Activated T-cell treated with anti-CD3 and anti-CD28 coated beads, Interleukin-2, amount 50 U/mL, for 48 hours (primary cell): ENCODE results near the gene CLP1.

Experiments used
- DNase-seq, 2 experiments: peaks; one replicate each; pipeline ENCODE4 v3.0.0-alpha.2; 2020

CLP1 gene

GRCh38 chr11:57657194-57658022 is at the start of gene CLP1:
TSS of gene CLP1 (plus strand) at chr11:57657762. CDS start at chr11:57659477, 1,715 bp downstream.
- peak; percentile 99 for DNase-seq

- no peak for DNase-seq
Measured at GRCh38 chr11:57610170-57610569, 47.4 kb upstream of the CLP1 start.

DNA sequence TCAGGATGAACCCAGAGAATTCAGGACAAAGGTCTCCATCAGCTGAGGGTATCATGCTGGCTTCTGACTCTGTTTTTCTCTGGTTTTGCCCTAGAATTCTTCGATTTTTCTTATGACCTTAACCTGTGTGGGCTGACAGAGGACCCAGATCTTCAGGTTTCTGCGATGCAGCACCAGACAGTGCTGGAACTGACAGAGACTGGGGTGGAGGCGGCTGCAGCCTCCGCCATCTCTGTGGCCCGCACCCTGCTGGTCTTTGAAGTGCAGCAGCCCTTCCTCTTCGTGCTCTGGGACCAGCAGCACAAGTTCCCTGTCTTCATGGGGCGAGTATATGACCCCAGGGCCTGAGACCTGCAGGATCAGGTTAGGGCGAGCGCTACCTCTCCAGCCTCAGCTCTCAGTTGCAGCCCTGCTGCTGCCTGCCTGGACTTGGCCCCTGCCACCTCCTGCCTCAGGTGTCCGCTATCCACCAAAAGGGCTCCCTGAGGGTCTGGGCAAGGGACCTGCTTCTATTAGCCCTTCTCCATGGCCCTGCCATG is 43.3 kb upstream of the CLP1 start:
- no peak for DNase-seq

GRCh38 chr11:57615308-57615707 is 42.3 kb upstream of the CLP1 start:
- DNase-seq, result no peak

- DNase-seq, result no peak
Measured at GRCh38 chr11:57616595-57616994, 41.0 kb upstream of the CLP1 start.

- DNase-seq, result no peak
Measured at GRCh38 chr11:57618438-57618837, 39.1 kb upstream of the CLP1 start.

- no peak for DNase-seq
Measured at GRCh38 chr11:57619331-57619730, 38.2 kb upstream of the CLP1 start.

DNA sequence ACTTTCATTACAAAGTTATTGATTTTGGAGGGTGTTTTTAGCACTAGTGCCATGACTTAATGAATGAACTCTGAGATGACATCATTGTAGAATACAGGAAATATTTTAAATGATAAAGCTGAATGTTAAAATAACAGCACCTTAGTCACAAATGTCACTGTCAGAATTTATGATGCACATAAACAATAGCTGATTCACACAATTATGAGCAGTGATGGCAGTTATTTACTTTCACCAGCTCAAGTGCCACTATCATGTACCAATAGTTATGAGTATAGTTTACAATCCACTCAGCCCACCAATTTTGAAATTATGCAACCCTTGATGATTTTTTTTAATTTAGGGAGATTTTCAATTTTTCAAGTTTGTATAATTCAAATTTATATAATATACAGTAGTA is 37.1 kb upstream of the CLP1 start:
- no peak for DNase-seq

DNA sequence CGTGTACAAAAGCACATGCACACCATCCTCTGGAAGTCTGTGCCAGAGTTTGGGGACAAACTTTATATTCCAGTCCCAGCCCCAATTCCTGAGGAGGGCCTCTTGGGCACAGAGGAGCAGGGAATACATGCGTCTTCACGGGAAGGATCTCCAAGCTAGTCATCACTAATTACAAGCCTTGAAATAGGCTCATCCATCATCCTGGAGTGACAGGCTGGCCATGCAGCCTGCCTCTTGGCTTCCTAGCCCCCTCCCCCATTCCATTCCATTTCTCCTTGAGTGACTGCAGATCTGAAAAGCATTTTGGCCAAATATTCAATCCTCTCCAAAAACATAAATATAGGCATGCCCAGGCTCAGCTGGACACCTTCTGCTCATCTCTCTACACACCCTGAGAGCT is 35.3 kb upstream of the CLP1 start:
- no peak for DNase-seq

- DNase-seq, result no peak
Measured at GRCh38 chr11:57624864-57625263, 32.7 kb upstream of the CLP1 start.

- DNase-seq, result no peak
Measured at GRCh38 chr11:57626895-57627294, 30.7 kb upstream of the CLP1 start.

DNA sequence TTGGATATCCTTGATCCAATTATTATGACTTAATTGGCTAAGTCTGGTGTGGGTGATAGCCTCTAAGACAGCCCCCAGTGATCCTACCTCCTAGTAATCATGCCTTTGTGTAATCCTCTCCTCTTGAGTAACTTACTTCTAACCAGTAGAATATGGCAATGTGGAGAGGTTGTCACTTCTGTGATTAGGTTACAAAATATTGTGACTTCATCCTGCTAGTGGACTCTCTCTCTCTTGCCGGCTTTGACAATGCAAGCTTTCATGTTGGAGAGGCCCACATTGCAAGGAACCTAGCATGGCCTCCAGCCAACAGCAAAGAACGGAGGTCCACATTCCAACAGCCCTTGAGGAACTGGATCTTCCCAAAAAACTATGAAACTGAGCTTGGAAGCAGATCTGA is 27.4 kb upstream of the CLP1 start:
- DNase-seq, result no peak

DNA sequence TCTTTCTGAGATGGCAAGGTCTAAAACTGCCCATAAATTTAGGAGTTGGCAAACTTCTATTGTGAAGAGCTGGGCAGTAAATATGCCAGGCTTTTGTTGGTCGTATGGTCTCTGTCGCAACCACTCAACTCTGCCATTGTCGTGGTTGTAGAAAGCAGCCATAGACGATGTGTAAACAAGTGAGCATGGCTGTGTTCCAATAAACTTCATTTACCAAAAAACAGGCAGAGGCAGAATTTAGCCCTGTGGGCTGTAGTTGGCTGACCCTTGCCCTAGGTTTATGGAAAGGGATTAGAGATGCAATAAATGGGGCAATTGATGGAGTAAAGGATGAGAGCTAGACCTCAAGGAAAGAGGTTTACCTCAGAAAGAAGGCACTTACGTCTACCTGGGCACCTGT is 25.4 kb upstream of the CLP1 start:
- no peak for DNase-seq

DNA sequence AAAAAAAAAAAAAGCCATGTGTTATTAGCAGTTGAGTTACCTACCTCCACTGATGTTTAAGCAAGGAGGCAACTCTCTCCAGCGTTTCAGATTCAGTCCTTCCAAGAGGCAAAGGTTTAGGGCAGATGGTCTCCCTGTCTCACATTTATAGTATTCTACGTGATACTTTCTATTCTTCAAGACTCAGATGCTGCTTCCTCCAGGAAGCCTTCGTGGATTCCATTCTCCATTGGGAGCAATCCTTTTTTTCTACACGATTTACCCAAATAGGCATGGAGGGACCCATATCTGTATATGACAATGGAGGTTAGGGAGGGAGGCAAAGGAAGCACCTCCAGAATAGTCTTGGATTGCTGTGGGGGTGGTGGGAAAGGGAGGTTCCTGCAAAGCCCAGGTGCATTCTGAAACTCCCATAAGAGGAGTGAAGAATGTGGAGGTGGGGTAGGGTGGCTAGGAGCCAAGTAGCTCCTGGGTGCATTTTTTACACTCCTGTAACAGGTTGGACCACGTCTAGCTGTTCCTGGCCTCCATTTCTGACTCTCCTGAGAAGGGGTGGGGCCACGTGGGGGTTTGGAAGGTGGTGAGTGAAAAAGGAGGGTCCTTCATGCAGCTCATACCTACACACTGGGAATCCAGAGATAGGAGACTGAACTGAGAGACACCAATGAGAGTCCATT is 24.0 kb upstream of the CLP1 start:
- DNase-seq, result no peak

- no peak for DNase-seq
Measured at GRCh38 chr11:57634311-57634710, 23.3 kb upstream of the CLP1 start.

DNA sequence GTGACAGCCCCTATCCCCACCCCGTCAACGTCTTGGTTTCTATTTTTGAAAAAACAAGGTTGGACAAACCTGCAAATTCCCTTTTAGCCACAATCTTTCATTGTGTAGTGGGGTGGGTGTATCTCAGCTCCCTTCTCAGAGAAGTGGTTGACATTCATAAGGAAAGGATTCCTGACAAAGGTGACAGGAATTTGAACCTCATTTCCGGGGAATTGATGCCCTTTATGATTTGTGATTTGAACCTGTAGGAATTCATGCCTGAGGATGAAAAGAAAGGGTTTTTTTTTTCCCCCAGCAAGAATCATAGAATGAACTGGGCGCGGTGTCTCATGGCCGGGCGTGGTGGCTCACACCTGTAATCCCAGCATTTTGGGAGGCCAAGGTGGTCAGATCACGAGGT is 22.3 kb upstream of the CLP1 start:
- DNase-seq, result no peak

GRCh38 chr11:57637626-57638004 is 19.9 kb upstream of the CLP1 start:
- DNase-seq, result no peak

DNA sequence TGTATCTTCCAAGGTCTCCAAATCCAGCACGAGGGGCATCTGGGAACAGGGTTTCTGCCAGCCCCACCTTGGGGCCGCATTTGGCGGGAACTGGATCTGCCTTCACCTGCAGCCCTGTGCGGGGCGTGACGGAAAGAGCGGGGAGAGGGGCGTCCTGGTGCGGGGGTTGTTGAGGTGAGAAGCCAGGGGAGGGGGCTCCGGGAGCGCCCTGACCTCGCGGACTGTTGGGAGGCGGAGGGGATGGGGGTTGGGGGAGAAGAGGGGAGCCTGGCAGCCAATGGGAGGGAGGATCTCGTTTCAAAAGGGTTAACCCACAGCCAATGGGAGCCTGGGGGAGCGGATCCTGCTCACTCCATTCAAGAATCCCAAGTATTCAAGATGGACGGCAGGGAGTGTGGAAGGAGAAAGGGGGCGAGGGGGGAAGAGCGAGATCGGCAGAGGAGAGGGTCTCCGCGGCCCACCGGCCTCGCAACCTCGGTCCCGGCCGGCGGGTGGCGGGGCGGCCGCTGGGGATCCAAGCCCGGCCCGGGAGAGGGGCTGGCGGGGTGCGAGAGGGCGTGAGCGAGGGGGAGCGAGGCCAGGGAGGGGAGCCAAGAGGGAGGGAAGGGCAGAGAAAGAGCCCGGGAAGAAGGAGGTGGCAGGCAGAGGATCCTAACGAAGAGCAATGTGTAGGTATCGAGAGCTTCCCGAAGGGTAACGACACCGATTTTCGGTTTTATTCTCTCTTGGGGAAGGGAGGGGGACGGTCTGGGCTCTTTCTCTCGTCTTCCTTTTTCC is 19.4 kb upstream of the CLP1 start:
- peak in 1 of 2 experiments; percentile 36 for DNase-seq

- DNase-seq, result no peak
Measured at GRCh38 chr11:57638811-57639320, 18.7 kb upstream of the CLP1 start.

DNA sequence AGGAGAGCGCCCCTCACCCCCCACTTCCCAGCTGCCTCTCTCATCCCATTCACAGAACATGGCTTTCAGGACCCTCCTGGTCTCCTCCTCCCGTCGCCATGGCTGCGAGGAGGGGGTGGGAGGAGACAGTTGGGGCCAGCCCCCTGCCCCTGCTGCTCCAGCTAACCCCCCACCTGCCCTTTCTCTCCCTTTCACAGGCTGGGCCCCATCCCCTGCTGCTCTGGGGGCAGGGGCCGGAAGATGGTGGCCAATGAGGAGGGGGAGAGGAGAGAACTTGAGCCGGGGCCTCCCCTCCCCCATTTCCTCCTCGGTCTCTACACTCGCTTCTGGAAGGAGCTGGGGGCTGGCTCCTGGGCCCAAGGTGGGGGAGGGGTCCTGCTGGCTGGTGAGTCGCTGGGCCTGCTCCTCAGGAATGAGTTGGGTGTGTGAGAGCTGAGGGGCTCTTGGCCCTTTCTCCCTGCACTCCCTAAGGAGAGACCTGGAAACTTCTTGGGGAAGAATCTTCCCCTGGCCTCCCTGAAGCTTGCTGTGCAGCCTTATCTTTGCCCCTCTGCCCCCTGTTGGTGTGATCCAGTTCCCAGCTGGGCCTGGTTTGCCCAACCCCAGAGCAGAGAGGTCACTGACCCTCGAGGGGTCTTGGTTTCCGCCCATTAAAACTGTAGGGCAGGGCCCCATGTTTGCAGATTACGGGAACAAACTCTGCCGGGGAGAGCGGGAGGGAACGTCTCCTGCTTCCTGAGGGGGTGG is 18.1 kb upstream of the CLP1 start:
- no peak for DNase-seq

DNA sequence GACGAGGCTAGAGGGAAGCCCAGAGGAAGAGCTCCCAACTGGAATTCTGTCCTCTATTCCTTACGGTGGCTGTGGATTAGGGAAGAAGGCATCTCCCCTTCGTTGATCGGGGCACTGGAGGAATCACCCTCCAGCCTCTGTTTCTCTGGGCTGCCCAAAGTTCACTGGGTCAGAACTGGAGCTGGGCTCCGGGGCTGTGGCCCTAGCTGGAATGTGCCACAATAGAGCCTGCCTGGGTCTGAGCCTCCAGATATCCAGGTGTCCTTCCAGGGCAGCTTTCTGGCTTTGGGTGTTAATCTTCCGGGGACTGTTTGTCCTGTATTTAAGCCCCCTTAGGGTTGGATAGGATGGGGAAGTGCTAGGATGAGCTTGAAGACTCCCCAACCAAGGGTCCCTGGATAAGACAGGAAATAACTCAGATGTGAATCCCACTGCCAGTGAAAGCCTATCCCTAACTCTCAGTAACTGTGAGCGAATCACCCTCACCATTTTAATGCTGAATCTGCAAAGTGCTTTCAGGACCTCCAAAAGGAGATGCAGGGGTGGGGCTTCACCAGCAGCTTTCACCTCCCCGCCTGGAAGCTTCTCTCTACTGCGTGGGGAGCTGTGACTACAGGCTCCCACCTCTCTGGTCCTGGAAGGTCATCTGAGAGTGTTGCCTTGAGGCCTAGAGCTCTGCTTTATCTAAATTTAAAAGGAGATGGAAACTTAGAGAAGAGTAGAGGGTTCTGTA is 17.3 kb upstream of the CLP1 start:
- no peak for DNase-seq
